HG02623 (cell line): ENCODE measurements around the gene ZDHHC11B.
"Not testable (repeated sequence)": the region's sequence is repeated elsewhere in the genome, so short reads cannot be mapped to it uniquely, and the experiment has no call there.

Source experiments
- ATAC-seq: cut with Tn5 transposase; IDR thresholded peaks from one replicate; pipeline ENCODE4 v1.9.1; 2021; ENCODE audit warnings: moderate library complexity; ENCODE audit not compliant: unreplicated experiment

Gene ZDHHC11B

GRCh38 chr5:756865-757345 lies 27.6 kb downstream of the ZDHHC11B start:
- no peak for ATAC-seq

DNA sequence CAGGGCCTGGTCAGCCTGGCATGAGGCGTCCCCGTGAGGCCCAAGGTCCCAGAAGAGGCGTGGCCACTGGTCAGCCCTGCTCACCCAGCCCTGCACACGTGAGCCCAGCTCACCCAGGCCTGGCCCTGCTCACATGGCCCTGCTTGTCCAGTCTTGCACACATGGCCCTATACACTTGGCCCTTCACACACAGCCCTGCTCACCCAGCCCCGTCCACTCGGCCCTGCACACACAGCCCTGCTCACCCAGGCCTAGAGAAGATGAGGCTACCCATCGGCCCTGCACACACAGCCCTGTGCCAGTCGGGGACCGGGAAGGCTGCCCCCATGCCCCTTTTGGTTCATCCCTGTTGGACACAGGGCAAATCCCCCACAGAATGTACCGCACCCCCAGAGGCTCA lies 28.4 kb downstream of the ZDHHC11B start:
- ATAC-seq: no peak

- not testable (repeated sequence) for ATAC-seq
These were observed 30.3 kb downstream of the ZDHHC11B start for GRCh38 chr5:754143-754632.

DNA sequence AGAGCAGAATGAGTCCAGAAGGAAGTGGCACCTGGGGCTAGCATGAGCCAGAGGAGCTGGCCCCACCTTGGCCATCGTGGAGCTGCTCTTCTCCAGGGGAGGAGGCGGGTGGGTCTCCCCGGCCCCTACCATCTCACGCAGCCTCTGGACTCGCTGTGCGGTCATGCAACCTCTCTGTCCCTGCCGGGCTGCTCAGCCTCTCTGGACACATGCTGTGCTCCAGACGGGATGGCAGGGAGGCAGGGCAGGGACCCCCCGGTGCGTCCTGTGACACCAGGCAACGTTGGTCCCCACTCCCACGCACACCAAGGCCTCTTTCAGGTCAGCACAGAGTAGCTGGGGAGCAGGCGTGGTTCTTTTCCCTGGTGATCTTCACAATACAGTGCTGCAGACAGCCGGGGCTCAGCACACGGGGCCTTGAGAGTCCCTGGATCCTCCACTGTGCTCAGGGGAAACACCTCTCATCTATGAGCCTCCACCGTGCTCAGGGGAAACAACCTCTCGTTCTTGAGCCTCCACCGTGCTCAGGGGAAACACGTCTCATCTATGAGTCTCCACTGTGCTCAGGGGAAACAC lies 30.9 kb downstream of the ZDHHC11B start:
- not testable (repeated sequence) for ATAC-seq

DNA sequence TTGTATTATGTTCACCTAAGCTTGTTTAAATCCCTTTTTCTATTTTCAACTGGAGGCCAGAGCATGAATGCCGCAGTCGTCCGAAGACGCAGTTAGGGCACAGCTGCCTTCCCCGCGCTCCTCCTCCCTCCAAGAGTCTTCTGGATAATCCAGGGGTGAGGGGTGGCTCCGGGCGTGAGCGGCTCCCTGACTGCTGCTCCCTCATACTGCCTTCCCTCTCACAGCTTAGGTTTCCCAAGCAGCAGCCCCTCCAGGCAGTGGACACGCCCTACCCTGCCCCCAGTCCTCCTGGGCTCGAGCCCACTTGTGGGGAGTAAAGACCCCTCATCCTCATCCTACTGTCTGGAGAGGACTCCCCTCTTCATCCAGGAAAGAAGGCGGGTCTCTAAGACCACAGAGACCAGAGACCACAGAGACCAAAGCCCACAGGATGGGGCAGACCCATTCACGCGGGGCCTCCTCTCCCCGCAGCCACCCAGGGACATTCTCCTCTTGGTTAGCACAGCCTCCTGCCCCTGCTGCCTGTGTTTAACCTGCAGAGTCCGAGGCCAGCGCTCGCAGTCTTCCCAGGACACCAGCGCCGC lies 31.9 kb downstream of the ZDHHC11B start:
- ATAC-seq: not testable (repeated sequence)

GRCh38 chr5:751992-752391 lies 32.5 kb downstream of the ZDHHC11B start:
- not testable (repeated sequence) for ATAC-seq

DNA sequence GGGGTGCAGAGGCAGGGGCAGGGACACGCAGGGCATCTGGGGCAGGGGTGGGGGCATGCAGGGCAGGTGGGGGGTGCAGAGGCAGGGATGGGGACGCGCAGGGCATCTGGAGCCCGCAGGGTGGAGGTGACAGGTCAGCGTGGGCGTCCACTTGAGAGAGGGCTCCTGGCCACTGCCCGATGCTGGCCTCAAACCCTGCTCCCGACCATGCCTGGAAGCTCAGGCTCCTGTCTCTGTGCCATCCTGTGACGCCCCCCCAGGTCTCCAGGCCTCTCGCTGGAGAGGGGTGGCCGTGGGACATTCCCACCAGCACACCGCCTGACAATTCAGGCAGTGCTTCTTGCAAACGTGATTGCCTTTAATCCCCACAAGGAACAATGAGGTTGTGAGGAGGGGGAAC lies 33.0 kb downstream of the ZDHHC11B start:
- no peak for ATAC-seq

DNA sequence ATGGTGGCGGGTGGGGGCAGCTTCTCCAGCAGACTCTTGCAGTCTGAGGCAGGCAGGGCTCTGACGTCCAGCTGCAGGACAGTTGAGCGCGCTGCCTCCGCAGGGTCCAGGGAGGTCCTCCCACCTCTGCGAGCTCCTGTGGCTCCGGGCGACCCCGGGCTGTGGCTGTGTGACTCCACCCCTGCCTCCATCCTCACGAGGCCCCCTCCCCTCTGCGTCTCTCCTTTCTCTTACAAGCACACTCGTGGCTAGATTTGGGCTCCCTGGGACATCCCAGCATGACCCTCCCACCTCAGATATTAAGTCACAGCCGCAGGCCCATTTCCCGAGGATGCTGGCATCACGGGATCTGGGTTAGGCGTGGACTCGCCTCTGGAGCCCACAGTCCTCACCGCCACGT lies 34.3 kb downstream of the ZDHHC11B start:
- not testable (repeated sequence) for ATAC-seq

- ATAC-seq: no peak
These were observed 35.3 kb downstream of the ZDHHC11B start for GRCh38 chr5:749101-749670.

- ATAC-seq: not testable (repeated sequence)
These were observed 36.2 kb downstream of the ZDHHC11B start for GRCh38 chr5:748011-748980.

DNA sequence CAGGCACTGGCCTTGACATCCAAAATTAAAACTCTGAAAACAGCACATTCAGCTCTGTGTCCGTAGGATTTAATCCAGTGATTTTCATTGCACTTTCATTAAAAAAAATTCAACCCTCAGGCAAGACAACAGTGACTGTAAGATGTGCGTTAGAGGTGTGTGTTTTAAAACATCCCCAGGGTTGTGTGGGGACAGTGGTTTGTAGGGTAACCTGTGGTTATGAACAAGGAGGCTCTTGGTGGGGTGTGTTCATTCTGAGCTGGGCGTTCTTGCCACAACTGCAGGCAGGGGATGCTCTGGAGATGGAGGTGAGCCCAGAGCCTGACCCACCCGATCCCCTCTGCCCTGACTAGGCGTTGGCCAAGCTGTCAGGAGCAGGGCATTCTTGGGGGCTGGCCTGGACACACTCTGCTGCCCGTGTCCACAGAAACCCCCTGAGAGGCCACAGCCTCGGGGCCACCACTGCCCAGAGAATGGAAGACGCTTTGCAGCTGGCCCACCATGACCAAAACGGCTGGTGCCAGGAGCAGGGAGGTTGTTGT lies 37.2 kb downstream of the ZDHHC11B start:
- not testable (repeated sequence) for ATAC-seq

GRCh38 chr5:746258-746761 lies 38.2 kb downstream of the ZDHHC11B start:
- ATAC-seq: no peak

- ATAC-seq: not testable (repeated sequence)
These were observed 39.0 kb downstream of the ZDHHC11B start for GRCh38 chr5:745272-746142.

DNA sequence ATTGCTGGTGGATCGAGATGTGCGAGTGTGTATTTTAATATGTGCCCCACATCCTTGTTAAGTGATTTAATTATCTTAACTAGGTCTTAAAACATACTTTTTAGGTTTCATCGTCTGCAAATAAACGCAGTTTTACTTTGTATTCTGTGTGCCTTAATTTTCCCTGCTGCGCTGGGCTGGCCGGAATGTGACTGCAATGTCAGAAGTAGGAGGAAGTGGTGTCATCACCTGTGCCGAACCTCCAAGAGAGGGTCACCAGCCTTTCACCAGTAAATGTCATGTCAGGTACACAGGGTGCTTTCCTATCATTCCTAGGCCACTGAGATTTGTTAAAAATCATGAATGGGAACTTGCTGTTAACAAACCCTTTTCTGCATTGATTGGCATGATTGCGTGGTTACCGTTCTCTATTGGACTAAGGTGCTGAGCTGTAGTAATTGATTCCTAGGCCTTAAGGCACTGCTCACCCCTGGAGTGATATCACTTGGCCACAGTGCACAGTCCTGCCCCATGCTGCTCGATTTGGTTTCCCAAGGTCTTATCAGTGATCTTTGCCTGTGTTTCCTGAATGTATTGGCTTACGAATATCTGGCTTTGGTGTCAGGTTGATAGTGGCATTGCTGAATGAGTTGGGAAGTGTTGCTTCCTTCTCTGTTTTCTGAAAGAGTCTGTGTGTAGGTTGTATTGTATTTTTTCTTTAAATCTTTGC lies 40.7 kb downstream of the ZDHHC11B start:
- ATAC-seq: not testable (repeated sequence)

DNA sequence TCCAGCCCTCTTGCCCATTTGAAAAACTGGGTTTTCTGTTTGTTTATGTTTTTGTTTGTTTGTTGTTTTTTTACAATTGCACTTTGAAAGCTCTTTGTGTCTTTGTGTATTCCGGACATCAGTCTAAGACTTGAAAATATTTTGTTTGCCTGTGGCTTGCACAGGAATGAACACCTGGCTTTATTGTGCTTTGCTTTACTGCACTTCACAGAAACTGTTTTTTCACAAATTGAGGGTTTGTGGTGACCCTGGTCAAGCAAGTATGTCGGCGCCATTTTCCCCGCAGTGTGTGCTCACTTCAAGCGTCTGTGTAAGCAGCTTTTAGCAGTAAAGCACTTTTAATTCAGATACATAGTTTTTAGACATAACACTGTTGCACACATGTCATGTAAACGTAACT lies 42.3 kb downstream of the ZDHHC11B start:
- not testable (repeated sequence) for ATAC-seq

DNA sequence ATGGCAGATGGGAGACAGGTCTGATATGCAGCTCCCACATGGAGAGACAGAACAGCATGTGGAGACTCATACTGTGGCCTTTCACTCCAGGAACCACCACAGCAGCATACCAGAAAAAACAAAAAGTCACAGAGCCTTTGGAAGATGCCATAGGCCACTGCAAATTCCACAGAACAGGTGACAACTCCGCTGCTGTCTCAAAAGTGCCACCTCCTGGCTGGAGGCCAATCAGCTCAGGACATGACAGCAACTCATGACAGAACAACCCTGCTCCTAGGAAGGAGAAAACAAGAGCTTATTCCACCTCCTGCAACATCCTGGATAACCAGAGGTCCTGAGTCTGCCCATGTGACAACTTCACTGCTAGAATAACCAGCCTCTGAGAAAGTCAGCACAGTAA lies 50.4 kb downstream of the ZDHHC11B start:
- not testable (repeated sequence) for ATAC-seq

- not testable (repeated sequence) for ATAC-seq
These were observed 51.6 kb downstream of the ZDHHC11B start for GRCh38 chr5:732754-733454.

DNA sequence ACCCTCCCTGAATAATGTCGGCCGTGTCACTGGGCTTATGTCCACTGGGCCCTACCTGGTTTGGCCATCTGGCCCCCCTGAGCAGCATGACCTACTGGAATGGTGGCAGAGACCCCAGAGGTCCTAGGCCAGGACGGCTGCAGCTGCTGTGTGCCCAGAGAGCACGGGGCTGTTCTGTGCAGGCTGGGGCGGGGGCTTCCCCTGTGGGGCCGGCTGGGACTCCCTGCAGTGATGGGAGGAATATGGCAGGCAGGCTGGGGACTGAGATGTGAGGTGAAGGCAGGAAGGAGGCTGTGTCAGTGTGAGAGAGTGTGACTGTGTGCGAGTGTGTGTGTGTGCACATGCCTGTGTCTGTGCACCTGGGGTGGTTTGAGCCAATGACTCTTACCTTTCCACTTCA lies 55.3 kb downstream of the ZDHHC11B start:
- not testable (repeated sequence) for ATAC-seq
